Vagina (tissue), 2 donors: ENCODE data around the gene KIRREL3. TPM values are rescaled to one million over a fixed set of nuclear protein-coding genes. Genes with fewer than 3 reads are reported as not detected.

ENCODE experiments used
- DNase-seq, 2 donors: peaks; one replicate each; pipeline ENCODE4 v3.0.0-alpha.2; 2017; ENCODE audit errors: extremely low spot score in 2 of 2
- H3K27ac ChIP-seq: fragments of 200-600 bp; sonication (generic); one replicate; pipeline ENCODE4 v1.5.1; 2019
- H3K27me3 ChIP-seq: fragments of 200-600 bp; sonication (generic); one replicate; pipeline ENCODE4 v1.5.1; 2019
- H3K36me3 ChIP-seq, 2 donors: fragments of 200-600 bp; sonication (generic); one replicate each; pipeline ENCODE4 v1.5.1; 2017 to 2019
- H3K4me1 ChIP-seq: fragments of 200-600 bp; sonication (generic); one replicate; pipeline ENCODE4 v1.5.1; 2019
- H3K4me3 ChIP-seq, 2 donors: fragments of 200-600 bp; sonication (generic); 1 replicate in 1 of 2; 2 replicates in 1 of 2; pipeline ENCODE4 v1.5.1; 2016 to 2019
- H3K9me3 ChIP-seq: fragments of 200-600 bp; sonication (generic); one replicate; pipeline ENCODE4 v1.5.1; 2019
- CTCF ChIP-seq, 3 experiments: fragments of 450-650 bp in 2 of 3; fragments of 200-600 bp in 1 of 3; sonication (generic) in 1 of 3; IDR thresholded peaks; one replicate each; pipeline ENCODE4 v1.5.1; 2017 to 2019; ENCODE audit warnings: antibody characterized with exemption in 3 of 3, mild to moderate bottlenecking in 2 of 3, moderate library complexity in 2 of 3
- POLR2A ChIP-seq, 2 donors: fragments of 450-650 bp; IDR thresholded peaks; one replicate each; pipeline ENCODE4 v1.6.1; 2017; ENCODE audit warnings: antibody characterized with exemption in 2 of 2, mild to moderate bottlenecking in 2 of 2, moderate library complexity in 2 of 2
- POLR2AphosphoS5 ChIP-seq, 2 donors: sonication (generic); formaldehyde crosslinking; IDR thresholded peaks; one replicate each; pipeline ENCODE4 v1.9.0; 2017; ENCODE audit warnings: antibody characterized with exemption in 2 of 2, mild to moderate bottlenecking in 2 of 2, low read depth in 1 of 2; ENCODE audit not compliant: insufficient read depth in 1 of 2
- intact Hi-C: fragments of 100-400 bp; cut with DNase I; formaldehyde crosslinking; loops from one replicate; pipeline ENCODE4 v1.15.1; 2023
- total RNA-seq: library from RNA; depleted of rRNA; stranded (reverse); fragments of >200 nt; gene quantifications from one replicate; pipeline ENCODE4 v1.2.3, GENCODE V29; 2016

The KIRREL3 gene
- total RNA-seq, 1 donor from 2014 or later, result not detected

GRCh38 chr11:126567419-126567818 lies 433.2 kb downstream of the KIRREL3 start:
- Histone ChIP-seq H3K4me1 (no peaks in the 10 kb centered on the region), H3K27ac (no peak overlapping the region), H3K27me3 (no peaks in the 10 kb centered on the region), H3K4me3 (no peak overlapping the region), H3K36me3 (no peaks in the 10 kb centered on the region), H3K9me3 (no peaks in the 10 kb centered on the region)
- TF ChIP-seq POLR2A (IDR thresholded peaks at IDR 0.05) (no peak), CTCF (IDR thresholded peaks at IDR 0.05) (no peak), POLR2AphosphoS5 (IDR thresholded peaks at IDR 0.05; ENCODE audit: insufficient read depth in 1 of 2, low read depth in 1 of 2) (no peak)
- intact Hi-C loops, result no loop called here
- DNase-seq, result no peak

GRCh38 chr11:126564566-126564965 lies 436.0 kb downstream of the KIRREL3 start:
- Histone ChIP-seq H3K27ac (no peak overlapping the region), H3K36me3 (no peaks in the 10 kb centered on the region), H3K9me3 (no peaks in the 10 kb centered on the region), H3K4me3 (no peak overlapping the region), H3K4me1 (no peaks in the 10 kb centered on the region), H3K27me3 (no peaks in the 10 kb centered on the region)
- intact Hi-C loops, result no loop called here
- no peak for DNase-seq
- TF ChIP-seq CTCF (IDR thresholded peaks at IDR 0.05), result no peak
- no peak for TF ChIP-seq POLR2AphosphoS5 (IDR thresholded peaks at IDR 0.05; ENCODE audit: insufficient read depth in 1 of 2, low read depth in 1 of 2)

- no peak for DNase-seq
- H3K27me3 ChIP-seq, result no peaks in the 10 kb centered on the region
These were observed 439.2 kb downstream of the KIRREL3 start for GRCh38 chr11:126561327-126561893.

GRCh38 chr11:126560221-126560620 lies 440.3 kb downstream of the KIRREL3 start:
- no peaks in the 10 kb centered on the region for H3K27me3 ChIP-seq
- H3K27ac ChIP-seq, result no peak overlapping the region
- TF ChIP-seq POLR2A (IDR thresholded peaks at IDR 0.05) (no peak), CTCF (IDR thresholded peaks at IDR 0.05) (no peak), POLR2AphosphoS5 (IDR thresholded peaks at IDR 0.05; ENCODE audit: insufficient read depth in 1 of 2, low read depth in 1 of 2) (no peak)
- H3K4me3 ChIP-seq, result no peak overlapping the region
- no peaks in the 10 kb centered on the region for H3K36me3 ChIP-seq
- no peaks in the 10 kb centered on the region for H3K9me3 ChIP-seq
- intact Hi-C loops, result no loop called here
- DNase-seq, result no peak
- H3K4me1 ChIP-seq, result no peaks in the 10 kb centered on the region

More at GRCh38 chr11:126561327-126561893, 439.2 kb downstream of the KIRREL3 start:
- H3K4me3 ChIP-seq, result no peak overlapping the region
- H3K9me3 ChIP-seq, result no peaks in the 10 kb centered on the region
- TF ChIP-seq POLR2AphosphoS5 (IDR thresholded peaks at IDR 0.05; ENCODE audit: insufficient read depth in 1 of 2, low read depth in 1 of 2) (no peak), CTCF (IDR thresholded peaks at IDR 0.05) (no peak), POLR2A (IDR thresholded peaks at IDR 0.05) (no peak)
- H3K27ac ChIP-seq, result no peak overlapping the region
- no peaks in the 10 kb centered on the region for H3K36me3 ChIP-seq
- no peaks in the 10 kb centered on the region for H3K4me1 ChIP-seq
- intact Hi-C loops, result no loop called here

- intact Hi-C loops, result no loop called here
- no peak overlapping the region for H3K4me3 ChIP-seq
- H3K27me3 ChIP-seq, result no peaks in the 10 kb centered on the region
- TF ChIP-seq CTCF (IDR thresholded peaks at IDR 0.05), result no peak
- TF ChIP-seq POLR2A (IDR thresholded peaks at IDR 0.05), result no peak
- no peak for TF ChIP-seq POLR2AphosphoS5 (IDR thresholded peaks at IDR 0.05; ENCODE audit: insufficient read depth in 1 of 2, low read depth in 1 of 2)
- no peaks in the 10 kb centered on the region for H3K9me3 ChIP-seq
- H3K36me3 ChIP-seq, result no peaks in the 10 kb centered on the region
- DNase-seq, result no peak
- no peak overlapping the region for H3K27ac ChIP-seq
- H3K4me1 ChIP-seq, result peaks cover 15% of the 10 kb centered on the region
These were observed 451.7 kb downstream of the KIRREL3 start for GRCh38 chr11:126548581-126549550.
